HepG2 (cell line): ENCODE measurements around the gene GNAS-AS1.

Experiments used
- NR3C1 ChIP-seq: sonication (generic); formaldehyde crosslinking; IDR thresholded peaks from 2 replicates; pipeline ENCODE4 v1.4.0; 2020; ENCODE audit warnings: missing genetic modification reagents
- SUZ12 ChIP-seq: fragments of 150-350 bp; IDR thresholded peaks from 2 replicates; pipeline ENCODE4 v1.6.1; 2014; ENCODE audit warnings: low read depth, low read length
- ZNF564 ChIP-seq: sonication (generic); formaldehyde crosslinking; IDR thresholded peaks from 2 replicates; pipeline ENCODE4 v1.8.1; 2023; ENCODE audit warnings: mild to moderate bottlenecking, missing genetic modification reagents
- TF ChIP-seq, protein P1 (sequence below): sonication (generic); formaldehyde crosslinking; IDR thresholded peaks from 2 replicates; pipeline ENCODE4 v1.4.0; 2020; ENCODE audit warnings: missing genetic modification reagents

GRCh38 chr20:58819921-58820320, 30.8 kb downstream of the GNAS-AS1 start:
- TF ChIP-seq NR3C1 (CRISPR knock-in tag): no peak
- TF ChIP-seq, protein P1, sequence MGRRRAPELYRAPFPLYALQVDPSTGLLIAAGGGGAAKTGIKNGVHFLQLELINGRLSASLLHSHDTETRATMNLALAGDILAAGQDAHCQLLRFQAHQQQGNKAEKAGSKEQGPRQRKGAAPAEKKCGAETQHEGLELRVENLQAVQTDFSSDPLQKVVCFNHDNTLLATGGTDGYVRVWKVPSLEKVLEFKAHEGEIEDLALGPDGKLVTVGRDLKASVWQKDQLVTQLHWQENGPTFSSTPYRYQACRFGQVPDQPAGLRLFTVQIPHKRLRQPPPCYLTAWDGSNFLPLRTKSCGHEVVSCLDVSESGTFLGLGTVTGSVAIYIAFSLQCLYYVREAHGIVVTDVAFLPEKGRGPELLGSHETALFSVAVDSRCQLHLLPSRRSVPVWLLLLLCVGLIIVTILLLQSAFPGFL (CRISPR knock-in tag): no peak
- TF ChIP-seq ZNF564 (CRISPR knock-in tag): no peak
- TF ChIP-seq SUZ12: no peak
